Esophagus muscularis mucosa (tissue), 4 donors: Measurements from ENCODE around the gene RPS21.

Experiments used
- EP300 ChIP-seq: sonication (generic); formaldehyde crosslinking; IDR thresholded peaks from one replicate; pipeline ENCODE4 v1.6.1; 2017; ENCODE audit warnings: antibody characterized with exemption
- POLR2A ChIP-seq: fragments of 450-650 bp; IDR thresholded peaks from one replicate; pipeline ENCODE4 v1.6.1; 2017; ENCODE audit warnings: antibody characterized with exemption, moderate library complexity, mild to moderate bottlenecking, low read depth
- POLR2AphosphoS5 ChIP-seq, 2 donors: sonication (generic); formaldehyde crosslinking; IDR thresholded peaks; one replicate each; pipeline ENCODE4 v1.6.1; 2017; ENCODE audit warnings: antibody characterized with exemption in 2 of 2
- TF ChIP-seq, protein P1 (sequence below), 3 experiments: fragments of 200-600 bp in 2 of 3; fragments of 450-650 bp in 1 of 3; sonication (generic) in 2 of 3; IDR thresholded peaks; one replicate each; pipeline ENCODE4 v1.5.1; 2017 to 2019; ENCODE audit warnings: antibody characterized with exemption in 3 of 3, mild to moderate bottlenecking in 2 of 3, moderate library complexity in 1 of 3

DNA sequence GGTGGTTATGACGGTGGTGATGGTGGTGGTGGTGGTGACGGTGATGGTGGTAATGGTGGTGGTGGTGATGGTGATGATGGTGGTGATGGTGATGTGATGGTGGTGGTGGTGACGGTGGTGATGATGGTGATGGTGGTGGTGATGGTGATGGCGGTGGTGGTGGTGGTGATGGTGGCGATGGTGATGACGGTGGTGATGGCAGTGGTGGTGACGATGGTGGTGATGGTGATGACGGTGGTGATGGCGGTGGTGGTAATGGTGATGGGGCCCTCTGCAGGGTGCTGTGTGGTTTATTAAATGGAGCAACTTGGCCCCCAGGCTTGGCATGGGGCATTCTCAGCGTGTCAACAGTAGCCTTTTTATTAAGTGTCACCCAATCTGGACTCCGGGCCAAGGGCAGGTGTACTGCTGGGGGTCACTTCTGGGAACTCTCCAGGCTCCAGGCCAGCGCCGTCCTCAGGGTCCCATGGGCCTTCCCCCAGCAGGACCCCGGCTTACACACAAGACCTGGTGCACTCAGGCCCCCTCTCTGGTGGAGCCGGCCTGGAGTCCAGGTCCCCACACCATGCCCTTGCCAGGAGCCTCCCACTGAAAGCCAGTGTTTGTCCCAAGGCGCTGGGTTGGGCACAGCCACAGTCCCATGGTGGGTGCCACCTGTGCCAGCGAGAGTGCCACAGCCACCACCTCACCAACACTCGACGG is 11.4 kb downstream of the RPS21 start:
- TF ChIP-seq POLR2A (no peak), EP300 (no peak), POLR2AphosphoS5 (IDR thresholded peaks at IDR 0.05) (no peak)
- TF ChIP-seq, protein P1, sequence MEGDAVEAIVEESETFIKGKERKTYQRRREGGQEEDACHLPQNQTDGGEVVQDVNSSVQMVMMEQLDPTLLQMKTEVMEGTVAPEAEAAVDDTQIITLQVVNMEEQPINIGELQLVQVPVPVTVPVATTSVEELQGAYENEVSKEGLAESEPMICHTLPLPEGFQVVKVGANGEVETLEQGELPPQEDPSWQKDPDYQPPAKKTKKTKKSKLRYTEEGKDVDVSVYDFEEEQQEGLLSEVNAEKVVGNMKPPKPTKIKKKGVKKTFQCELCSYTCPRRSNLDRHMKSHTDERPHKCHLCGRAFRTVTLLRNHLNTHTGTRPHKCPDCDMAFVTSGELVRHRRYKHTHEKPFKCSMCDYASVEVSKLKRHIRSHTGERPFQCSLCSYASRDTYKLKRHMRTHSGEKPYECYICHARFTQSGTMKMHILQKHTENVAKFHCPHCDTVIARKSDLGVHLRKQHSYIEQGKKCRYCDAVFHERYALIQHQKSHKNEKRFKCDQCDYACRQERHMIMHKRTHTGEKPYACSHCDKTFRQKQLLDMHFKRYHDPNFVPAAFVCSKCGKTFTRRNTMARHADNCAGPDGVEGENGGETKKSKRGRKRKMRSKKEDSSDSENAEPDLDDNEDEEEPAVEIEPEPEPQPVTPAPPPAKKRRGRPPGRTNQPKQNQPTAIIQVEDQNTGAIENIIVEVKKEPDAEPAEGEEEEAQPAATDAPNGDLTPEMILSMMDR (IDR thresholded peaks at IDR 0.05): no peak
